Tibial nerve (tissue), 4 donors: ENCODE data around the gene SPATA9.

ENCODE experiments used
- EP300 ChIP-seq, 2 donors: sonication (generic); formaldehyde crosslinking; IDR thresholded peaks; one replicate each; pipeline ENCODE4 v1.6.1; 2017; ENCODE audit warnings: antibody characterized with exemption in 2 of 2, mild to moderate bottlenecking in 1 of 2
- POLR2A ChIP-seq, 2 donors: fragments of 450-650 bp; IDR thresholded peaks; one replicate each; pipeline ENCODE4 v1.6.1; 2017; ENCODE audit warnings: antibody characterized with exemption in 2 of 2, mild to moderate bottlenecking in 2 of 2, moderate library complexity in 2 of 2
- TF ChIP-seq, protein P1 (sequence below), 5 experiments: fragments of 200-600 bp in 3 of 5; fragments of 450-650 bp in 2 of 5; sonication (generic) in 3 of 5; IDR thresholded peaks; one replicate each; pipeline ENCODE4 v1.5.1; 2016 to 2019; ENCODE audit warnings: antibody characterized with exemption in 5 of 5, mild to moderate bottlenecking in 3 of 5, moderate library complexity in 2 of 5

DNA sequence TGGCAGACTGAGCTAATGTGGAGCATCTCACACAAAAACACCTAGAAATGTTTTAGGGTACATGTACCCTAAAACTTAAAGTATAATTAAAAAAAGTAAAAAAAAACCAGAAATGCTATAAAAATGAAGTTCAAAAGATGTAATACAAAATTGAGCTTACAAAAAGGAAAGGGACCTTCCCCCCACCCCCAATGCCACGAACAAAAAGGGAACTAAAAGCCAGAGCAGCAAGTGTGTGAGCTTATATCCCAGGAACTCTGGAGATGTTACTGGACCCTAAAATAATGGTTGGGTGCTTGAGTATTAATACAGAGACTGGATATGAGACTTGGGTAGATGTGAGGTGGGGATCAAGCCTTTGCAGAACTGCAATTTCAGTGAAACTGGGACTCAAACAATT lies 11.0 kb downstream of the SPATA9 start:
- TF ChIP-seq, protein P1, sequence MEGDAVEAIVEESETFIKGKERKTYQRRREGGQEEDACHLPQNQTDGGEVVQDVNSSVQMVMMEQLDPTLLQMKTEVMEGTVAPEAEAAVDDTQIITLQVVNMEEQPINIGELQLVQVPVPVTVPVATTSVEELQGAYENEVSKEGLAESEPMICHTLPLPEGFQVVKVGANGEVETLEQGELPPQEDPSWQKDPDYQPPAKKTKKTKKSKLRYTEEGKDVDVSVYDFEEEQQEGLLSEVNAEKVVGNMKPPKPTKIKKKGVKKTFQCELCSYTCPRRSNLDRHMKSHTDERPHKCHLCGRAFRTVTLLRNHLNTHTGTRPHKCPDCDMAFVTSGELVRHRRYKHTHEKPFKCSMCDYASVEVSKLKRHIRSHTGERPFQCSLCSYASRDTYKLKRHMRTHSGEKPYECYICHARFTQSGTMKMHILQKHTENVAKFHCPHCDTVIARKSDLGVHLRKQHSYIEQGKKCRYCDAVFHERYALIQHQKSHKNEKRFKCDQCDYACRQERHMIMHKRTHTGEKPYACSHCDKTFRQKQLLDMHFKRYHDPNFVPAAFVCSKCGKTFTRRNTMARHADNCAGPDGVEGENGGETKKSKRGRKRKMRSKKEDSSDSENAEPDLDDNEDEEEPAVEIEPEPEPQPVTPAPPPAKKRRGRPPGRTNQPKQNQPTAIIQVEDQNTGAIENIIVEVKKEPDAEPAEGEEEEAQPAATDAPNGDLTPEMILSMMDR (IDR thresholded peaks at IDR 0.05), result no peak
- TF ChIP-seq POLR2A (IDR thresholded peaks at IDR 0.05) (no peak), EP300 (IDR thresholded peaks at IDR 0.05) (no peak)
